Inflammatory macrophage (primary cell): ENCODE results near the gene CCDC6.
A peak's percentile ranks its signal among the peaks of the same experiment; 100 is the strongest.

ENCODE experiments used
- DNase-seq, 2 donors: peaks; one replicate each; pipeline ENCODE4 v3.0.0-alpha.2; 2020 to 2022

The CCDC6 gene

DNA sequence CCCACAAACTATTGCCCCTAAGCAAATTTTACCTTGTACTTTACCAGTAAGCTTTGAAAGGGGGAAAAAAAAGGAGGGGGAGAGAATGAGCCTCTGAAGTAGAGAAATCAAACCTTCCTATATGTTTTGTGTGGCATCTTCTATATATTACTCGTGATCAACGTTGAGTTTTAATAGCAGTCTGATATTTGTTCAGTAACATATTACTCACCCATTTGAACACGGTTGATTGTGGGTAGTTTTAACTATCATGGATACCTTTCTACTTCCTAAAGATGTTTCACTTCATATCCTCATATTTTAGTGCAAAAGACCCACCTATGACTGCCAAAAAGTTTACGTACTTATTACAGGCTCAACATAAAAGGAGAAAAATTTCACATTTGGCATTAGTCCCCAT, 54.5 kb downstream of the CCDC6 start:
- DNase-seq, result no peak

DNA sequence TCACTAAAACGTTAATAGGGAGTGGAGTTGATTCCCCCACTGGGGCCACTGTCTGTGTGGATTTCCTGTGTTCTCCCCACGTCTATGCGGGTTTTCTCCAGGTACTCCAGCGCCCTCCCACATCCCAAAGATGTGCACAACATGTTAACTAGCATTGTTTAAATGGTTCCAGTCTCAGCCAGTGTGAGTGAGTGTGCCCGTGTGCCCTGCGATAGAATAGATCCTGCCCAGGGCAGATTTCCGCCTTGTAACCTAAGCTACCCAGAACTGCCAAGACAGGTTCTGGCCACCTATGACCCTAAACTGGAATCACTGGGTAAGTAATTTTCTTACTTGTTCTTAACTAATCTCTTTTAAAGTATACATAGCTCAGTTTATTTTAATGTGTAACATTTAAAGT, 58.5 kb downstream of the CCDC6 start:
- no peak for DNase-seq

DNA sequence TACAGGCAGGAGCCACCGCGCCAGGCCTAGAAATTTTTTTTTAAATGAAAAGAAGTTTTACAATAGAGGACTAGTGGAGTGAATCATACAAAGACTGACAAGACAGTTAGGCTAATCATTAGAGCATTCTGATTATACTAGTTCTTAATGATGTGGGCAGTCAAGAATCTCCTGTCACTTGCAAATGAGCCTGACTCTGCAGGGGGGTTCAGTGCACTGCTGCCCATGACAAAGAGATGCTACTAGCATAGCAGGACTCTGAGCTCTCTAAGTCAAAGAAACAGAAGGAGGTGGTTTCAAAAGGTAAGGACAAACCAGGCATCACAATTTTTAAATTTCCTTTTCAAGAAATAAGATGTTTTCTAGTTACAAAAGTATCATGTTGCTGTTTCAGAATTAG, 59.0 kb downstream of the CCDC6 start:
- DNase-seq, result no peak

DNA sequence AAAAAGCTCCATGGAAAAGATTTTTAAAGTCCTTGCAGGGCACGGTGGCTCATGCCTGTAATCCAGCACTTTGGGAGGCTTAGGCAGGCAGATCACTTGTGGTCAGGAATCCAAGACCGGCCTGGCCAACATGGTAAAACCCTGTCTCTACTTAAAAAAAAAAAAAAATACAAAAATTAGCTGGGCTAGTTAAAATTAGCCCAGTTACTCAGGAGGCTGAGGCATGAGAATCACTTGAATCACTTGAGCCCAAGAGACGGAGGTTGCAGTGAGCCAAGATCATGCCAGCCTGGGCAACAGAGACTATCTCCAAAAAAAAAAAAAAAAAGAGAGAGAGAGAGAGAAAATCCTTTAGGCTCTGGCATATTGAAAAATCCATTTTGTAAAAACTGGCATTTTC, 61.9 kb downstream of the CCDC6 start:
- no peak for DNase-seq

DNA sequence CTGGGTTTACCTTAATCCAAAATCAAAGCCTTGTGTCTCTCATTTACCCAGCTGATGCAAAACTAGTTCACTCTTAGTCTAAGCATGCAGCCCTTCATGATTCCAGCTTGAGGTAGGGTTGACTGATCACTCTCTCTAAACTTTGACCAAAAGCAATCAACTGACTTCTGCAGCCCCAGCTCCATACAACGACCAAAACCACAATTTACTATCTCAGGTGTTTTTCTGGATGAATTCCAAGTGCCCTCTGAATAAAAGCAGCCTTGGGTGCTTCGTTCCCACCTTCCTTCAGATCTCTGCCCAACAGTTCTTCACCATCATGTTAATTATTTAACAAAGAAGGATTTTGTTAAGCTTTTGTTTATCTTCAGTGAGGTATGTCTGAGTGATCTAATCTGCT, 62.6 kb downstream of the CCDC6 start:
- DNase-seq, result no peak

DNA sequence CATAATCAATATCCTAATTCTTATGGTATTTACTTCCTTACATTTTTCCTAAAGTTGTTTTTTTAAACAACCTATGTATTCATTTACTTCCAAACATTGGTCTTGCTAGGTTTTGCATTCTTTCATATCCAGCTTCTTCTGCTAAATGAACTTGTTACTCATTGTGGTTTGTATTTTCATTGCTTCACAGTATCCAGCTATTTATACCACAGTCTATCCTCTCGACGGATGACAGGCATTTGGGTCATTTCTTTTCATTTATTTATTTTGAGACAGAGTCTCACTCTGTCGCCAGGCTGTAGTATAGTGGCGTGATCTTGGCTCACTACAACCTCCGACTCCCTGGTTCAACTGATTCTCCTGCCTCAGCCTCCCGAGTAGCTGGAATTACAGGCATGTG, 66.8 kb downstream of the CCDC6 start:
- DNase-seq, result peak; percentile 6 to 38

DNA sequence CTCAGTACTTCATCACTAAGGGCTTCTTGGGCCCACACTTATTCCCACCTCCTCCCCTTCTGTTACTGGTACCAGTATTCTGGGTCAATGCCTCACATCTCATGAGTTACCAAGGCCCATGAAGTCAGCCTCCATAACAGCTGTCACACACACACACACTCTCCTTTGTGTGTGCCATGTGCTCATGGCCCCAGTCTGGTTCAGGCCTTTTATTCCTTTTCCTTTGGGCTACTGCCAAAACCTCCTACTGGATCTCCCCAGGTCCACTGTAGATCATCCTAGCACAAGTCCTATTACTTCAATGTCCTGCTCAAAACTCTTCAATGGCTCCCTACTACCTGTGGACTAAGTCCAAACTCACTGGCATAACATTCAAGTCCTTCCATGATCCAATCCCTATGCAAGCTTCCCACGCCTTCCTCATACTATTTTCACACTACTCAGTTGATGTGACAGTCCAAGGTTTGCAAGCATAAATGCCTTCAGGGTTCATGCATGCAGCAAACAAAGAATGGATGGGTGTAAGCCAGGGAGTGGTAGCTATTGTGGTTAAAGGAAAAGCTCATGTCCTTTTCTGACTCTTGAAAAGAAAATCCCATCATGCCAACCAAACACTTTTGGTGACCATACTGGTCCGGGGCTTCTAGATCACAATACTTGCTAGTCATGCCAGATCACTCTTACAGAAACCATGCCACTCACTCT, 68.1 kb downstream of the CCDC6 start:
- no peak for DNase-seq

DNA sequence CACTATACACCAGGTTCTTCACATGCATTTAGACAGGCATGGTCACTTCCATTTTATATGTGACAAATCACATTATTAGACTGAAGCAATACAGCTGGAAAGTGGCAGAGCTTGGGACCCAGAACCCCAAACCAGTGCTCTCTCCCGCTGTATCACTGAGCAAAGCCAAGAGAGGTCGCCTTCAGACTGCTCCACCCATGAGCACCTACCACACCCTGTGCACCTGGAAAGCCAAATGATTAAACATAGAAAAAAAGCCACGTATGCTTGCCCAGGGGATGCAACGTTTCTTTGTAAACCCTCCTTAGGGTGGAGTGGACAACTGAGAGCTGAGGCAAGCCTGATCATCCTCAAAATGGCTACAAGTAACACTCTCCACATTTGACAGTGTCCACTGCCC, 72.5 kb downstream of the CCDC6 start:
- DNase-seq, result no peak

DNA sequence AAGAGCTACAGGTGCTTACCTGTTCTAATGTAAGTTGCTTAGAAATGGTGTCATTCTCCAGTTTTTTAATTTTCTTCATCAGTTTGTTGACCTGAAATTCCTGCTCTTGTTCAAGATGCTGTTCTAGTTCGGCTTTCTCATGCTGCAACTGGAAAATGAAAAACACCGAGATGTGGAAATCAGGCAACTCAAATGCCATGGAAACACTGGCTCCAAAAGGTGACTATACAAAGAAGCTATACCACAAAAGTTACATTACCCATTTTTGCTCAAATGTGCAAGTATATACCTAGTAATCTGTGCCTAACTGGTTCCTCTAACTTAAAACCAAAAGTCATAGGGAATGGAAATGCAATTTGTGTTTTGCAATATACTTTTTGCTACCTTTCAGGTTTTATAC, 73.8 kb downstream of the CCDC6 start:
- no peak for DNase-seq

DNA sequence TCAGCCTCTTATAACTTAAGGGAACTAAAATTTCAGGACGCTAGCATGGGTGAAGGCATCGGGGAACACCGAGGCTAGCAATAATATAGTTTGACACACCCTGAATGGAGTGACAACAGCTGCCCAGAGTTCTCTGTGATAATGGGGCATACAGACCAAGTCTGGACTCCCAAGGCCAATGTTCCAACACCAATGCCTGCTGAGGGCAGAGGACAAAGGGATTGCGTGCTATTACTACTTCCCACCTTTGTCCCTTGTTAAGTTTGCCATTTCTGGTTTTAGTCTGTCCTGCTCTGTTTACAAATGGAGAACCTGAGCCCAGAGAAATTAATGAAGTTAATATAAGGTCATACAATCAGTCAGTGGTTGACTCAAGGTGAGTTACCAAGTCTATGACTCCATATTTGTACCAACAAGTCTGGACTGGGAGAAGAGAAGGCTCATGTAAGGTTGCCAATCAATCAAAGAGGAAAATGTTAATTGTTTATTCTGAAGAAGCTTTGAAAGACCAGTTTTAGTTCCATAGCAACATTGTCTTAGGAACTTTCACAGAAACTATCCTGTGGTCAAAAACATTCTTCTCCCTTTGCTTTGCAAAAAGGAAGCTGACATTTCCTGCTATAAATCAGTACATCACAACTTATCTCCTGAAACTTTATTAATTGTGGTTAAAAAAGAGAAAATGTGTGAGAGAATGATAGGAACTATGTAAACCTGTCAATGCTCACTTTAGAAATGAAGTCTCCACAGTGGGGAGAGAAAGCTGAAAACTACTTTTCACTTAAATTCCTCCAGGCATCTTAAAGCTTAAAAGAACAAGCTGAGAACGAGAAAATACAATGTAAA, 74.5 kb downstream of the CCDC6 start:
- DNase-seq, result no peak

DNA sequence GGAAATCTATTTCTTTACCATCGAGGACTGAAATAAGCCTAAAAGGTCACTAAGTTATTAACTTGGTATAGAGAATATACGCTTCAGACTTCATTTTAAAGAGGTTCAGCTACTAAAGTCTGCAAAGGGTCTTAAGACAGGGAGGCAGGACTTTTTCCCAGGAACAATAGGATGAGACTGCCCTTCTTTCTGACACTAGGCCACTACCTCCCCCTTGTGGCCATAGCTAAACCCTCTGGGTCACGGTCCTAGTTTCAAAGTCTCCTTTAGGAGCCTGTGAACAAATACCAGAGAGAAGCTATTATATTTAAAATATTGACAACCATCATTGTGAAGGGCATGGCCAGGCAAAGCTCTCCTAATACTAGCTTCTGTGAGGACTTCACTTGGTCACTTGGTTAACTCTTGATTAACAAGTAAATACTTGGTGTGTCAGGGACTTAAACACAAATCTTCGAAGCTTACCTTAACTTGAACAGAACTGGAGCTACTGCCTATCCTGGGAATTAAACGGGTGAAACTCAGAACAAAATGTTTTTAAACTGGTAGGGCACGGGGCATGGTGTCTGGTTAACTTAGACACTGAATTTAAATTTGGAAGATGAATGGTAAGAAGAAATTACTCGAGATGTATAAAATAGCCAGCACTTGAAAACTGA, 75.6 kb downstream of the CCDC6 start:
- DNase-seq, result peak; percentile 51 to 52

DNA sequence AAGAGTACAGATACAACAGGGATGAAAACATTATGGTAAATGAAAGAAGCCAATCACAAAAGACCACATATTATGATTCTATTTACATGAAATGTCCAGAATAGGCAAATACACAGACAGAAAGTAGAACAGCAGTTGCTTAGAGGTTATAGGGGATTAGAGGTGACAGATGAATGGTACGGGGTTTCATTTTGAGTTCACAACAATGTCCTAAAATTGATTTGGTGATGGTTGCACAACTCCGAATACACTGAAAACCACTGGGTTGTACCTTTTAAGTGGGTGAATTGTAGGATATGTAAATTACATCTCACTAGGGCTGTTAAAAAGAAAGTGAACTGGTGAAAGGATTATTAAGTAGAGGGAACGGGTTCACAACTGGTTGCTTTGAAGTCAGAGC, 76.8 kb downstream of the CCDC6 start:
- DNase-seq, result no peak

DNA sequence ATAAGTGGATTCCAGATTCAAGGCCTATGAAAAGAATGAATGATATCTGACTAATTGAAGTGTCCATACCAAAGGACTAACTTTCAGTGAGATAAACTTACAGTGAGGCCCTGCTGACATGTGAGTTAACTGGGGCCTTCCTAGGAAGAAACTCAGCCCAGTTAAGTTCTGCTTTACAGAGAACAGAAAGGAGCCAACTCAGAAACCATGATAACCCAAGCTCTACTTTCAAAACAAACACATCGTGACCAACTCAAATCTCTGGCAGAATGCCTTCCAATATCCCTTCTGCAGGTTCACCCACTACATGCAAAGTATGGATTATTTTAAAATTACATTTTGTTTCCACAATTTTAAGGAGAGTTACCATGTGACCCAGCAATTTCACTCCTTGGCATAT, 77.3 kb downstream of the CCDC6 start:
- DNase-seq, result no peak

DNA sequence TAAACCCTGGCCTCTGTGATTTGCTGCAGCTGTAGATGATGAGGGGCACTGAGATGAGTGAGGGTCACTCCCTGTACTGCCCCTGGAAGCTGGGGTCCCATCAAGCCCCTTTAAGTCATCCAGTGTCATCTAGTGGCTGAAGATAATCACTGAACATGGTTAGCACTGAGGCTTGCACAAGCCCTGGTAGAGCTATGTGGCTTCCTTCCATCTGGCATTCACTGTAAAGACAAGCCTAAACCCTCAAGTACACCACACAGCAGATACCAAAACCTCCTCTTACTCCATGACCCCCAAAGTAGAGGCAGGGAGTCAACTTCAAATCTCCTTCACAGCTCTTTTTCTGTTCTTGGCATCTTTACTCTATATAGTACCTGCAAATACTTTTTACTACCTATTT, 80.4 kb downstream of the CCDC6 start:
- DNase-seq, result no peak

DNA sequence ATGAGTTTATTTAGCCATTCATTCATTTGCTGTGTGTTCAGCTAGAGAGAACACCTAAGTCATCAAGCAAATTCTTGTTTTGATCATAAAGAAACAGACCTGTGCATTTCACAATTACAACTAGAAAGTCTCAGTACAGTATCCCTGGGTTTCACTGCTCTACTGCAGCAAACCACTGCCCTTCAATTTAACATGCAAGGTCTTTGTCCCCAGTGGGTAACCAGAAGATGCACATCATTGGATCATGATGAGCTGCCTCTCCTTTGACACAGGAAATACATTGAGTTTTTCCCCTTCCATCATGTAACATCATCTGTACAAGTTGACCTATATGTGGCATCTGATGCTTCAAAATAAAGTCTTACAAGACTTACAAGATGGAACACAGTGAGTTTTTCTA, 82.6 kb downstream of the CCDC6 start:
- no peak for DNase-seq

DNA sequence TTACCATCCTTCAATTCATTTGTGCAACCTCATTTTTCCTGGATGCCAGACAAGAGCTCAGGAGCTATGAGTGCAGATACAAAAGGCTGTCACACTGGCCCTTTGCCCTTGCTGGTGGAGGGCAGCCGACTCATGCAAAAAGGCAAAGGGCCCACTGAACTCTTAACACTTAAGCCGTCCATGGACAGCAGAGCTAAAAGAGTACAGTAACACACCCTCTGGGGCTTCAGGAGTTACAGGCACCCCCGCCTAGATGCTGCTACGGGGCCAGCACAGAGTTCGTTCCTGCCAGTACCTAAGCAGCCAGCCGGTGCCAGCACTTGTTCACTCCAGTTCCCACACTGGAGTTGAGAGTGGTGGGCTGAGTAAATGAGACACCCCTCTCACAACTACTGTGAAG, 83.2 kb downstream of the CCDC6 start:
- no peak for DNase-seq

DNA sequence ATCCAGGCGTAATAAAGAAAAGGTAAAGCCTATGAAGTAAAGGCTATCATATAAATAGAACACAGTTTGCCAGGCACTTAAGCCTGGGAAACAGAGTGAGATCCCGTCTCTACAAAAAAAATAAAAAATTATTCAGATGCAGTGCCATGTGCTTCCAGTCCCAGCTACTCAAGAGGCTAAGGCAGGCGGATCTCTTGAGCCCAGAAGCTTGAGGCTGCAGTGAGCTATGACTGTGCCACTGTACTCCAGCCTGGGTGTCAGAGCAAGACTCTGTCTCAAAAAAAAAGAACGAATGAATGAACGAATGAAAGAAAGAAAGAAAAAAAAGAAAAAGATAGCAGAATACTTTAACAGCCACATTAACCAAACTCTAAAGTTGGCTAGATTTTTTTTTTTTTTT, 85.9 kb downstream of the CCDC6 start:
- DNase-seq, result no peak

DNA sequence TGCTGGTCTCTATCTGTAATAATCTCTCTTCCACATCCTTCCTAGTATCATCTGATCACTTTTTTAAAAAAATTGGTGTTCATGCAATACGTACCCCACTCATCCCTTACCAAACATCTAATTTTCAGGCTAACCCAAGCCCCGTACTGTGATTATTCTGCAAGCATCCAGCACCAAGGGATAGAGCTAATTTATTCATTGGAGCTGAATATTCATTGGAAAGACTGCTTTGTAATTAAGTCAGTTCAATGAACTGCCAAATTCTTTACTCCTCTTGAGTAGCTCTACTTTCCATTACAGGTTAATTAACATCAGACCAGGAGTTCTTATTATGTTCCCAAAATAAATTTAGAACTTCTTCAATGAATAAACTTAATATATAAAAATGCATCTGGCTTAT, 86.7 kb downstream of the CCDC6 start:
- DNase-seq, result no peak

DNA sequence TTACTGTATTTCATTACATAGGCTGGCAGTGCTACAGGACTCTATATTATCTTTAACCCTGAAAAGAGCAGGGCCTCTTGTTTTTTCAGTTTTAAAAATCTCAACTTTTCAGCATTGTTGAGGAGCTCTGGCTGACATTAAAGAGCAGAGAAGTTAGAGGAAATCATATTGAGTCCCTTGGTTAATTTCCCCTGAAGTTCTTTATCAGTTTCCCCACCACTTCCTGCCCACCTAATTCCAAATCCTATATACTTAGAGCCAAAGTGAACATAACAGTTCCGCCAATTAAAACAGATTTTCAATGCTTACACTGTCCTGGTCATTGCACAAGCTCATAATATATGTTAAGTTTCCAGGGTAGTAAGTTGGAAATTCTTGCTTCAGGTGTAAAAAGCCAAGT, 87.1 kb downstream of the CCDC6 start:
- DNase-seq, result no peak

DNA sequence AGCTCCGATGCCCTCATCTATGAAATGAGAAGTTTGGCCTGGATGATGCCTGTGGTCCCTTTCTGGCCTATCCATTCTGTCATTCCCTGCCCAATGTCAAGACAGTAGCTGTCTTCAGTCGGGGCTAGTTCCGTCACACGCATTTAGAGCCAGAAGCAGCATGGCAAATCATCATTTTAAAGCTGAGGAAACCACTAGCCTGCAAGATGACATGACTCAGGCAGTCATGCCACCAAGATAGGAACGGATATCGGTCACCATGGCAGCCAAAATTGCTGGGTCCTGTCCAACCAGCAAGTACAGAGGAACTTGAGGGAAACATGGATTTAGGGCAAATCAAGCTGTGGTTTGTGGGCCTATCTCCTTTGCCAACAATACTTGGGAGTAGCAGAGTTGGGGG, 88.6 kb downstream of the CCDC6 start:
- peak; percentile 68 to 82 for DNase-seq

DNA sequence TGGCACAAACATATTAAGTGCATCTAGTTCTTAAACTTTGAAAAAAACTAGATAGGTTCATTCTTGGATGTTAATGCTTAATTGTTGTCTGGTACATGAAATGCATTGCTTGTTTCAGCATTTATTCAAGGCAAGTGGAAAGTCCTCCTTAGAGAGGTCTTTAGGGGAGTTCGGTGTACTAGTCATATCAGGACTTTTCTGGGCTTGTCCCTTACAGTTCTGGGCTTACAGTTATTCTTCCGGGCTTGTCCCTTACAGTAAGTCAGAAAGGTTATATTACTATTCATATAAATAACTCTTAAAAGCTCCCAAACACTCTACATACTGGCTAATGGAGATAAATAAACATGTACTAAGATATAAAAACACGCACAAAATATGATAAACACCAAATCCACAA, 91.5 kb downstream of the CCDC6 start:
- no peak for DNase-seq

DNA sequence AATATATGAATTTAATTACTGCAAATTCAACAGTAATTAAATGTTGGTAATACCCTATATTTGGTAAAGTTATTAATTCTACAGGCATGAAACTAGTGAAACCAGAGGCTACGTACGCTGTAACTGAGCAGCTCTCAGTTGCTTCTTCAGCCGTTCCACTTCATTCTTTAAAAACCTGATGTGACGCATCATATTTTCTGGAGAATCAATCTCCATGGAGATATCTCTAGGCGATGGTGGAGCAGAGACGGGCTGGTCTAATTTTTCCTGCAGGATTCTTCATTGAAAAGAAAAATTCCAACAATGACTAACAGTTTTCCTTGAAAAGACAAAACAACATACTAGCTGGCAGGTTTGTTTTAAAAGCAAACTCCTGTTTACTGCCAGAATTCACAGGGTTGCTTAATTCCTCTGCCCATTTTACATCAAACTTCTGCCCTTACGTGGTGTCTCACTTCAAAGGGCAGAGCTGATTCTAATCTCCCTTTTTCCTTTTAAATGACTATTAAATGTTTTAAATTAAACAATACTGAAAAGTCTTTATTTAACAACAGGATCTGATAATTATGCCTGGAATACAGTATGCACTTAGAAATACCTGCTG, 93.7 kb downstream of the CCDC6 start:
- no peak for DNase-seq

DNA sequence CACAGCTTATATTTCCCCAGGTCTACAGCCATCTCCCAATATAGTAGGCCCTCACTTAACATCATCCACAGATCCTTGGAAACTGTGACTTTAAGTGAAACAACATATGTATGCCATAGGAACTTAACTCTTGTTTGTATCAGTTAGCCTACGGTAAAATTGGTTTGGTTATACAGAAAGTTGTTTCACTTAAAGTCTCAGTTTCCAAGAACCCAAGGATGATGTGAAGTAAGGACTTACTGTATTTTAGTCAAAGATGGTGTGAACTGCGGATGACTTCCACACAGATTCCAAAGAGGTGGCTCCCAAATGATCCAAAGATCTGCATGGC, 96.7 kb downstream of the CCDC6 start:
- no peak for DNase-seq
